Measurements from ENCODE around the gene RASGRP4.

RASGRP4 gene

DNA sequence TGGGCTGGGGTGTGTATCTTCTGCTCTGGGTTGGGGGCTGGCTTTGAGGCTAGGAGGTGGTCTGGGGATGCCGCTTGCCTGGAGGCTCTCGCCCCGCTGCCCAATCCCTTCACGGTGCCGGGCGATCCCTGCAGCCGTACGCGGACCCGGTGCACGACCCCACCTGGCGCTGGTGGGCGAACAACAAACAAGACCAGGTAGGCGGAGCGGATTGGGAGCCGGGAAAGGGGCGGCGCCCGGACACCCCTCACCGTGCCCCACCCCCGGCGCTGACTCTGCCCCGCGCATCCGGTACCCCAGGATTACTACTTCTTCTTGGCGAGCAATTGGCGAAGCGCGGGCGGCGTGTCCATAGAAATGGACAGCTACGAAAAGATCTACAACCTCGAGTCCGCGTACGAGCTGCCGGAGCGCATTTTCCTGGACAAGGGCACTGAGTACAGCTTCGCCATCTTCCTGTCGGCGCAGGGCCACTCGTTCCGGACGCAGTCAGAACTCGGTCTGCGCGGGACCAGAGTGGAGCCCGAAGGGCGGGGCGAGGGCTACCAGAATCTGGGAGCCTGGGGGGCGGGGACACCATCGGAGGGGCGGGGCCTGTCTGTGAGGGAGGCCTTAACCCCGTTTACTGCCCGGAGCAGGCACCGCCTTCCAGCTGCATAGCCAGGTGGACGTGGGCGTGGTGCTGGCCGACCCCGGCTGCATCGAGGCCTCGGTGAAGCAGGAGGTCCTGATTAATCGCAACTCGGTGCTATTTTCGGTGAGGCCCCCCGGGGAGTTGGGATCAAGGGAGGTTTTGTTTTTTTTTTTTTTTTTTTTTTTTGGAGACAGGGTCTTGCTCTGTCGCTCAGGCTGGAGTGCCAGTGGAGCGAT lies 63.7 kb downstream of the RASGRP4 start:
- DNase-seq = peak; percentile 86

DNA sequence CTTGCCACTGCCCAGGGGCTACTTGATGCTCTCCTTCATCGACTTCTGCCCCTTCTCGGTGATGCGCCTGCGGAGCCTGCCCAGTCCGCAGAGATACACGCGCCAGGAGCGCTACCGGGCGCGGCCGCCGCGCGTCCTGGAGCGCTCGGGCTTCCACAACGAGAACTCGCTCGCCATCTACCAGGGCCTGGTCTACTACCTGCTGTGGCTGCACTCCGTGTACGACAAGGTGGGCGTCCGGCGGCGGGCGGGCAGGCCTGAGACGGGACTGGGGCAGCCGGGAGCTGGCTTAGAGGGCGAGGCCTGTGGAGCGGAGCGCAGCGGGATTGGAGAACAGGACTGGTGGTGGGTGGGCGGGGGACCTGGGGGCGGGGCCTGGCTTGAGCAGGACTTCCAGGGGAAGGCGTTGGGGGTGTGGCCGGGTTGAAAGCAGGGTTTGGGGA lies 64.4 kb downstream of the RASGRP4 start:
- peak; percentile 87 for DNase-seq

DNA sequence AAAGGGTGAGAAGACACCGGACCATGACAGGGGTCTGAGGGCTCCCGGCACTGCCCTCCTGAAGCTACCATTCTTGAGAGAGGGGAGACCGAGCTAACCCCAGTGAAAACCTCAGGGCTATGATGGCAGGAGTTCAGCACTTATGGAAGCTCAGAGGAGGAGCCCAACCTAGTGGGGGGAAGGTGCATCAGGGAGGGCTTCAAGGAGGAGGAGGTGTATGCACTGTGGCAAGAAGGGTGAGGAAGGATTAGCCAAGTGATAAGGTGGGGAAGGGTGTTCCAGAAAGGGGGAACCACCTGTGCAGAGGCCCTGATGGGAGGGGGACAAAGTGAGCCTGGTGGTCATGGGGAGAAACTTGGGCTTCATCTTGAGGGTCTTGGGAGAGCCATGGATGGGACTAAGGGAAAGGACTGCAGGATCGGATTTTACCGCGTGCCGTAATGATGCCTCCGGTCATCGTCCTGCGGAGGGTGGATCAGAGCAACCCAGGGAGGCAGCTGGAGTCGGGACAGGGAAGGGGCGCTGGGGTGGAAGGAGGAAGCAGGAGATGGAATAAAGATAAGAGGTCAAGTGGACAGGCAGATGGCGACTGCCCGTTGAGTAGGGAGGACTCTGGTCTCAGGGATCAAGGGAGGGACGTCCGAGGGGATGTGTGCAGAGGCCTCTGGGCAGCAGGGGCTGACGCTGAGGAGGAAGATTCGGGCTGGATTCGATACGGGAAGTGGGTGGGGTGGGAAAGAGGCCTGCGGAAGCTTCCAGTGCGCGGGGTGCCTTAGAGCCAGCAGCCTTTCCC lies 65.0 kb downstream of the RASGRP4 start:
- DNase-seq = no peak

DNA sequence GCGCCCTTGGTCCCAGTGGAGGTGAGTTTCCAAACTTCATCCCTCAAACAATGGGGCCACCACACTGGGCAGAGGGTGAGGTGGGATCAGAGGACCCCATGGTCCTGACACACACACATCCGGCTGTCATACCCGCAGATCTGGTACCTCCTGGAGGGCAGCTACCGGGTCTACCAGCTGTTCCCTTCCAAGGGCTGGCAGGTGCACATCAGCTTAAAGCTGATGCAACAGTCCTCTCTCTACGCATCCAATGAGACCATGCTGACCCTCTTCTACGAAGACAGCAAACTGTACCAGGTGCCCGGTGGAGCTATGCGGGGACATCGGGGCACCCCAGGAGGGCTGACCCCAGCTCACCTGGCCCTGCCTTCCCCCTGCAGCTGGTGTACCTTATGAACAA lies 65.7 kb downstream of the RASGRP4 start:
- DNase-seq = no peak

DNA sequence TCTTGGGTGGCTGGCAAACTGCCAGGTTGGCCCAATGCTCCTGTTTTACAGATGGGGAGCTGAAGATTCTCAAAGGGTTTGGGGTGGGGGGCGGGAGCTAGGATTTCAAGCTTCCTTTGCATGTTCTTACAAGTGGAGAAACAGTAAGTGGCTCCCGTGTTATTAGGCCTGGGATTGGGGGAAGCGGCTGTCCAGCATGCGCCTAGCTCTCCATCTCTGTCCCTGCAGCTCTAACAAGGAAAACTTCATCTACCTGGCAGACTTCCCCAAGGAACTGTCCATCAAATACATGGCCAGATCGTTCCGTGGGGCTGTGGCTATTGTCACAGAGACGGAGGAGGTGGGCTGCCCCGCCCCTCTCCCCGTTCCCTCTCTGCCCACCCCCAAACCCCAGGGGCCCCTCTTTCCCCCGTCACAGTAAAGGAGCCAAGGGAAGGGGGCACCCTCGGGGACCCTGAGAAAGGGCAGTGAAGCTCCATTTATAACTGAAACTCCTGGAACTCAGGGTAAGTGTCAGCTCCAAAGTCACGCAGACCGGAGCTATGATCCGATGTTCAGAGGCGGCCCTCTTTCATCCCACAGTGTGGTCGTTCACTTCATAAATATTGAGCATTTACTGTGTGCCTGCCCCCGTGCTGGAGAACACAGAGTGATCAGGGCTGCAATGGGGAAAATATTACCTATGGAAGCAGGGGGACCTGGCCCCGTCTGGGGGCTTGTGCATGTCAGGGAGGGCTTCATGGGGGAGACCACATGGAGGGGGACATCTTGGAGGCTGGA lies 66.6 kb downstream of the RASGRP4 start:
- no peak for DNase-seq
